Colonic mucosa (tissue), 4 donors: ENCODE results near the gene SCN8A. TPM values are rescaled to one million over a fixed set of nuclear protein-coding genes. Genes with fewer than 3 reads are reported as not detected.

ENCODE experiments used
- DNase-seq: peaks from one replicate; pipeline ENCODE4 v3.0.0-alpha.2; 2020
- H3K27ac ChIP-seq: fragments of 200-600 bp; one replicate; pipeline ENCODE4 v1.8.0; 2021
- H3K27me3 ChIP-seq: fragments of 200-600 bp; one replicate; pipeline ENCODE4 v1.8.0; 2021
- H3K36me3 ChIP-seq: fragments of 200-600 bp; one replicate; pipeline ENCODE4 v1.8.0; 2021
- H3K4me1 ChIP-seq: fragments of 200-600 bp; one replicate; pipeline ENCODE4 v1.8.0; 2021; ENCODE audit warnings: mild to moderate bottlenecking
- H3K4me3 ChIP-seq: fragments of 200-600 bp; one replicate; pipeline ENCODE4 v1.8.0; 2021
- H3K9ac ChIP-seq, 2 donors: one replicate each; pipeline ENCODE4 v1.7.0; 2013; ENCODE audit warnings: control low read depth in 2 of 2, low read depth in 2 of 2, low read length in 2 of 2
- H3K9me3 ChIP-seq: fragments of 200-600 bp; one replicate; pipeline ENCODE4 v1.8.0; 2021
- intact Hi-C: fragments of 100-400 bp; cut with DNase I; formaldehyde crosslinking; loops from one replicate; pipeline ENCODE4 v1.14.1; 2022
- total RNA-seq, 2 donors: library from RNA; stranded (reverse); fragmentation: NEBNext Ultra II Directional in 1 of 2; extraction: Animal tissue kit (Norgen Biotek cat#: 25700) in 1 of 2; gene quantifications; one replicate each; pipeline ENCODE4 v1.2.1, GENCODE V29; 2021
- TF ChIP-seq, protein P1 (sequence below): fragments of 200-600 bp; IDR thresholded peaks from one replicate; pipeline ENCODE4 v1.8.0; 2022; ENCODE audit warnings: antibody characterized with exemption, mild to moderate bottlenecking
- donor health status: healthy.
- donor health status: DM: no; HTN: no; CAD: no.
- donor health status: DM: no; HTN: no; CAD: no.

The SCN8A gene
- total RNA-seq, 2 donors from 2014 or later: 4.2 to 10.0 TPM

DNA sequence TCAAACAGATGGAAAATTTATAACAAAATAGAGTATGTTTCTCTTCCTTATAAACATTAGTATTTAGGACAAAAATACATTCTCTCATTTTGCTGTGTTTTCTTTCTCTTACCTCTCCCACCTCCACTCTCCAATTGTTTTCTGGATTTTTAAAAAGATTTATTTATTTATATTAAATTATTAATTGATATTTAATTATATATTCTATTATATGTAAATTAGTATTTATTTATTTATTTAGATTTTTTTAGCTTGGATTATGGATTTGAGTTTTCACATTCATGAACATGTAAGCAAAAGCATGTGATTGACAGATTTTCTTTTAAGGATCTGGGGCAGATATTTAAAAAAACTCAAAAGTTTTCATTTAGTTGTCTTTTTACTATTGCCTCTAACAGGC, 35.6 kb downstream of the SCN8A start:
- Histone ChIP-seq H3K4me1 (no peaks in the 10 kb centered on the region), H3K9me3 (no peaks in the 10 kb centered on the region), H3K36me3 (no peaks in the 10 kb centered on the region), H3K27me3 (no peaks in the 10 kb centered on the region), H3K27ac (no peak overlapping the region), H3K4me3 (no peak overlapping the region), H3K9ac (no peak overlapping the region)
- TF ChIP-seq, protein P1, sequence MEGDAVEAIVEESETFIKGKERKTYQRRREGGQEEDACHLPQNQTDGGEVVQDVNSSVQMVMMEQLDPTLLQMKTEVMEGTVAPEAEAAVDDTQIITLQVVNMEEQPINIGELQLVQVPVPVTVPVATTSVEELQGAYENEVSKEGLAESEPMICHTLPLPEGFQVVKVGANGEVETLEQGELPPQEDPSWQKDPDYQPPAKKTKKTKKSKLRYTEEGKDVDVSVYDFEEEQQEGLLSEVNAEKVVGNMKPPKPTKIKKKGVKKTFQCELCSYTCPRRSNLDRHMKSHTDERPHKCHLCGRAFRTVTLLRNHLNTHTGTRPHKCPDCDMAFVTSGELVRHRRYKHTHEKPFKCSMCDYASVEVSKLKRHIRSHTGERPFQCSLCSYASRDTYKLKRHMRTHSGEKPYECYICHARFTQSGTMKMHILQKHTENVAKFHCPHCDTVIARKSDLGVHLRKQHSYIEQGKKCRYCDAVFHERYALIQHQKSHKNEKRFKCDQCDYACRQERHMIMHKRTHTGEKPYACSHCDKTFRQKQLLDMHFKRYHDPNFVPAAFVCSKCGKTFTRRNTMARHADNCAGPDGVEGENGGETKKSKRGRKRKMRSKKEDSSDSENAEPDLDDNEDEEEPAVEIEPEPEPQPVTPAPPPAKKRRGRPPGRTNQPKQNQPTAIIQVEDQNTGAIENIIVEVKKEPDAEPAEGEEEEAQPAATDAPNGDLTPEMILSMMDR: no peak
- intact Hi-C loops: no loop called here
- DNase-seq: no peak

DNA sequence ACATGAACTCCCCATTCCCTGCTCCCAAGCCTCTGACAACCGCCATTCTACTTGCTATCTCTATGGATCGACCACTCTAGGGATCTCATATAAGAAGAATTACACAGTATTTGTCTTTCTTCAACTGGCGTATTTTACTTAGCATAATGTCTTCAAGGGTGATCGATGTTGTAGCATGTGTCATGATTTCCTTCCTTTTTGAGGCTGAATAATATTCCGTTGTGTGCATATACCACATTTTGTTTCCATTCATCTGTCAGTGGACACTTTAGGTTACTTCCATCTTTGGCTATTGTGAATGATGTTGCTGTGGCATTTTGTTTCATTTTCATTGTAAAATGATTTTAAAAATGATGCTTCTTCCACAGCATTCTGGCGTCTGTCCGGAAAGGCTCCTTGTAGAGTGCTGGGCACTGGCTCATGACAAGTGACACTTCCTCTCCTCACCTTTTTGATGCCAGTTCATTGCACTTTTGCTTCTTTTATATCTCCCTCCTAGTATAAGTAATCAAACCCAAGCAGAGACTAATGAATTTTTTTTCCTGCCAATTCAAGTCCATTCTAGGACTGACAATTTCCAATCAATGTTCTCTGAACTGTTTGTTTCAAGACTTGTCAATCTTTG, 39.3 kb downstream of the SCN8A start:
- TF ChIP-seq, protein P1: no peak
- no peaks in the 10 kb centered on the region for H3K36me3 ChIP-seq
- H3K4me1 ChIP-seq: no peaks in the 10 kb centered on the region
- H3K4me3 ChIP-seq: no peak overlapping the region
- H3K27me3 ChIP-seq: no peaks in the 10 kb centered on the region
- no peaks in the 10 kb centered on the region for H3K9me3 ChIP-seq
- no peak overlapping the region for H3K9ac ChIP-seq
- no peak for DNase-seq
- intact Hi-C loops: no loop called here
- no peak overlapping the region for H3K27ac ChIP-seq

DNA sequence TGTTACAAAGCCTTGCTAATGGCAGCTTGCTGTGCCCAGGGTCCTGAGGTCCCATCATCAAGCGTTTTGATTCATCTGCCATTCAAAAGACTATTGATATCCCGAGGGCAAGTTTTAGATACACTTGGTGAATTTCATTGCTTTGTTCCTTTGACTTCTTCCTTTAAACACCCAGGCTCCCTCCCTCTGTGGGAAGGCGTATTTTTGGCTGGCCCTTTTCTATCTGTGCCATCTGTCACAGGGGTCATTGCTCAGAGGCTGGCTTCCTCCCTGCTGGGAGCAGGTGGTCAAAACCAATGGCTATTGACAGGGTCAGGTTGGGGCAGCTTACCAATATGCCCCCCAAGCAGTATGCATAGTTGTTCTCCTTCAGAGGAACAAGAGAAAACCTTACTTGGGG, 40.0 kb downstream of the SCN8A start:
- Histone ChIP-seq H3K36me3 (no peaks in the 10 kb centered on the region), H3K4me1 (no peaks in the 10 kb centered on the region), H3K9me3 (no peaks in the 10 kb centered on the region), H3K4me3 (no peak overlapping the region), H3K27me3 (no peaks in the 10 kb centered on the region), H3K9ac (no peak overlapping the region), H3K27ac (no peak overlapping the region)
- DNase-seq: no peak
- TF ChIP-seq, protein P1: no peak
- intact Hi-C loops: no loop called here

DNA sequence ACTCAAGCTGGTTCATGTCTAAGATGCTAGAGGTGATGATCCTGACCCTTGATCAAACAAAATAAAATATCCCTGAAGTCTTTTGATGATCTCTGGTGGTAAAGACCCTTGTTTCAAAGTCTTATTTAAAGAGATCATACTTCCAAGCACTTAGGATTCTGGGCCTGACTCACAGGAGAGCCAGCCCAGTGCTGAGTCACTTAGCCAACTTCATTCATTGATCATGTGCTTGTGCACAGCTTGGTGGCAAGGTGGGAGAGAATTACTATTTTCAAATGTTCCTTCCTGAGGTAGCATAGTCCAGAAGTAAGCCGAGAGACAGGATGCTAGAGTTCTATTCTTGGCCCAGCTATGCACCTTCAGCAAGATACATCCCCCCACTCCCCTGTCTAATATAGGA, 40.6 kb downstream of the SCN8A start:
- Histone ChIP-seq H3K27me3 (no peaks in the 10 kb centered on the region), H3K4me3 (no peak overlapping the region), H3K9ac (no peak overlapping the region), H3K36me3 (no peaks in the 10 kb centered on the region), H3K9me3 (no peaks in the 10 kb centered on the region), H3K4me1 (no peaks in the 10 kb centered on the region), H3K27ac (no peak overlapping the region)
- DNase-seq: no peak
- TF ChIP-seq, protein P1: no peak
- intact Hi-C loops: no loop called here

DNA sequence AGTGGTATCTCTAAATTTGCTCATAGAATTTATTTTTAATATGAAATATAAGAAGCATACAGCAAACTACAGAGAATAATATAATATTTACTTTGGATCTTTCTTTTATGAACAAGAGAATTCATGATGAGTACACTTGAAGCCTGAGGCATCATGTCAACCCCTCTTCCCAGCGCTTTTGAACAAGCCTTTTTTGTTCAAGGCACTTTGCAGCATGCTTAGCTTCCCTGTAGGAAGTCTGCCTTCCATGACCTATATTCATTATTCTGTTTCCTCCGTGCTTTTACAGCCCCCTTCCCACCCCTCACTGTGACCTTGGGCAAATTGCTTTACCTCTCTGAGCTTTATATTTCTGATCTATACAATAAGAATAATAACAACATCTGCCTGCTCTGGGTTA, 41.6 kb downstream of the SCN8A start:
- Histone ChIP-seq H3K9ac (no peak overlapping the region), H3K27me3 (no peaks in the 10 kb centered on the region), H3K9me3 (no peaks in the 10 kb centered on the region), H3K36me3 (no peaks in the 10 kb centered on the region), H3K27ac (no peak overlapping the region), H3K4me3 (no peak overlapping the region), H3K4me1 (no peaks in the 10 kb centered on the region)
- no peak for DNase-seq
- TF ChIP-seq, protein P1: no peak
- intact Hi-C loops: no loop called here
